GM12878 (cell line): ENCODE data around the gene ACSF3.

ENCODE experiments used
- CHD1 ChIP-seq: IDR thresholded peaks from 2 replicates; pipeline ENCODE4 v1.6.1; 2012; ENCODE audit warnings: low read depth, low read length, improper control_type of control experiment
- CHD2 ChIP-seq: IDR thresholded peaks from 2 replicates; pipeline ENCODE4 v1.6.1; 2011; ENCODE audit warnings: low read depth, low read length, improper control_type of control experiment, borderline replicate concordance
- CREB1 ChIP-seq: IDR thresholded peaks from 2 replicates; pipeline ENCODE4 v1.6.1; 2012; ENCODE audit warnings: low read depth, mild to moderate bottlenecking, inconsistent platforms
- CTCF ChIP-seq, 3 experiments: IDR thresholded peaks in 2 of 3; conservative IDR thresholded peaks in 1 of 3; 2 replicates each; pipeline ENCODE4 v1.5.1; 2011; ENCODE audit warnings: low read depth in 3 of 3, low read length in 3 of 3, mild to moderate bottlenecking in 3 of 3, control low read depth in 2 of 3, moderate library complexity in 2 of 3, inconsistent platforms in 1 of 3, mixed read lengths in 1 of 3; ENCODE audit not compliant: control insufficient read depth in 2 of 3, insufficient read depth in 1 of 3; ENCODE audit errors: extremely low read depth in 1 of 3
- NRF1 ChIP-seq: conservative IDR thresholded peaks from 2 replicates; pipeline ENCODE4 v1.6.1; 2011; ENCODE audit warnings: mild to moderate bottlenecking, low read depth, low read length, improper control_type of control experiment
- RAD21 ChIP-seq: IDR thresholded peaks from 2 replicates; pipeline ENCODE4 v1.6.1; 2011; ENCODE audit warnings: mild to moderate bottlenecking, low read depth, low read length, moderate library complexity; ENCODE audit not compliant: insufficient read depth
- SIN3A ChIP-seq: IDR thresholded peaks from 2 replicates; pipeline ENCODE4 v1.6.1; 2012; ENCODE audit warnings: low read depth, low read length, improper control_type of control experiment
- ZBTB40 ChIP-seq: fragments of 450-650 bp; IDR thresholded peaks from 2 replicates; pipeline ENCODE4 v1.6.1; 2016; ENCODE audit warnings: mild to moderate bottlenecking, moderate library complexity, borderline replicate concordance
- ZNF217 ChIP-seq: fragments of 450-650 bp; IDR thresholded peaks from 2 replicates; pipeline ENCODE4 v1.6.1; 2017; ENCODE audit warnings: antibody characterized with exemption, mild to moderate bottlenecking

- TF ChIP-seq CTCF (IDR thresholded peaks at IDR 0.05 in 2 of 3, conservative IDR thresholded peaks at IDR 0.05 in 1 of 3; ENCODE audit: control insufficient read depth in 2 of 3, extremely low read depth in 1 of 3, insufficient read depth in 1 of 3, low read depth in 3 of 3, low read length in 3 of 3) (no peak), SIN3A (no peak), ZBTB40 (no peak), NRF1 (no peak), CREB1 (no peak), CHD1 (no peak), ZNF217 (no peak), CHD2 (no peak), RAD21 (no peak)
Measured at GRCh38 chr16:89058812-89059211, 34.8 kb upstream of the ACSF3 start.
